Trophoblast cell (in vitro differentiated cells and primary cell): ENCODE measurements around the gene RNF114.

Source experiments
- DNase-seq, 2 donors: peaks; one replicate each; pipeline ENCODE4 v3.0.0-alpha.2; 2016
- H2AFZ ChIP-seq: 2 replicates; pipeline ENCODE4 v1.6.1; 2013; ENCODE audit warnings: low read length, moderate library complexity, mild to moderate bottlenecking; ENCODE audit not compliant: insufficient read depth, poor library complexity
- H2AK5ac ChIP-seq: 2 replicates; pipeline ENCODE4 v1.6.1; 2013; ENCODE audit warnings: mild to moderate bottlenecking, low read length
- H2BK120ac ChIP-seq: 2 replicates; pipeline ENCODE4 v1.6.1; 2013; ENCODE audit warnings: low read length, mild to moderate bottlenecking, moderate library complexity; ENCODE audit not compliant: insufficient read depth, poor library complexity
- H2BK12ac ChIP-seq: 2 replicates; pipeline ENCODE4 v1.6.1; 2013; ENCODE audit warnings: mild to moderate bottlenecking, low read length, moderate library complexity
- H2BK5ac ChIP-seq: 2 replicates; pipeline ENCODE4 v1.6.1; 2013; ENCODE audit warnings: low read length, low read depth, moderate library complexity, mild to moderate bottlenecking; ENCODE audit not compliant: poor library complexity
- H3K14ac ChIP-seq: 2 replicates; pipeline ENCODE4 v1.6.1; 2013; ENCODE audit warnings: mild to moderate bottlenecking, low read length
- H3K18ac ChIP-seq: 2 replicates; pipeline ENCODE4 v1.6.1; 2013; ENCODE audit warnings: mild to moderate bottlenecking, low read length
- H3K23ac ChIP-seq: 2 replicates; pipeline ENCODE4 v1.6.1; 2013; ENCODE audit warnings: low read length
- H3K27ac ChIP-seq: 2 replicates; pipeline ENCODE4 v1.5.1; 2013; ENCODE audit warnings: low read depth, mild to moderate bottlenecking, inconsistent platforms, low read length, moderate library complexity
- H3K27me3 ChIP-seq: 2 replicates; pipeline ENCODE4 v1.6.1; 2013; ENCODE audit warnings: inconsistent platforms, mild to moderate bottlenecking, low read length, moderate library complexity; ENCODE audit not compliant: insufficient read depth
- H3K36me3 ChIP-seq, 2 experiments: 1 replicate in 1 of 2; 2 replicates in 1 of 2; pipeline ENCODE4 v1.6.1; 2013; ENCODE audit warnings: low read length in 2 of 2, mild to moderate bottlenecking in 2 of 2, moderate library complexity in 1 of 2; ENCODE audit not compliant: insufficient read depth in 2 of 2, control insufficient read depth in 1 of 2
- H3K4ac ChIP-seq: 2 replicates; pipeline ENCODE4 v1.6.1; 2013; ENCODE audit warnings: low read depth, mild to moderate bottlenecking, low read length, moderate library complexity
- H3K4me1 ChIP-seq, 2 experiments: 1 replicate in 1 of 2; 2 replicates in 1 of 2; pipeline ENCODE4 v1.6.1; 2013; ENCODE audit warnings: low read length in 2 of 2, mild to moderate bottlenecking in 2 of 2, moderate library complexity in 1 of 2; ENCODE audit not compliant: insufficient read depth in 2 of 2, control insufficient read depth in 1 of 2
- H3K4me2 ChIP-seq: 2 replicates; pipeline ENCODE4 v1.6.1; 2013; ENCODE audit warnings: inconsistent platforms, mild to moderate bottlenecking, low read length, moderate library complexity
- H3K4me3 ChIP-seq: 2 replicates; pipeline ENCODE4 v1.5.1; 2013; ENCODE audit warnings: mild to moderate bottlenecking, low read depth, low read length, inconsistent platforms
- H3K79me1 ChIP-seq: one replicate; pipeline ENCODE4 v1.6.1; 2013; ENCODE audit warnings: low read length
- H3K79me2 ChIP-seq: 2 replicates; pipeline ENCODE4 v1.6.1; 2013; ENCODE audit warnings: low read length, mild to moderate bottlenecking; ENCODE audit not compliant: control insufficient read depth, insufficient read depth, poor library complexity
- H3K9ac ChIP-seq: 2 replicates; pipeline ENCODE4 v1.6.1; 2013; ENCODE audit warnings: mild to moderate bottlenecking, low read length
- H3K9me3 ChIP-seq: 2 replicates; pipeline ENCODE4 v1.6.1; 2013; ENCODE audit warnings: low read depth, mild to moderate bottlenecking, control low read depth, inconsistent platforms, low read length; ENCODE audit not compliant: insufficient read depth
- H4K12ac ChIP-seq: 2 replicates; pipeline ENCODE4 v1.6.1; 2013; ENCODE audit warnings: low read depth, mild to moderate bottlenecking, low read length, moderate library complexity
- H4K8ac ChIP-seq: 2 replicates; pipeline ENCODE4 v1.6.1; 2013; ENCODE audit warnings: low read depth, mild to moderate bottlenecking, low read length, moderate library complexity
- H4K91ac ChIP-seq: one replicate; pipeline ENCODE4 v1.6.1; 2013; ENCODE audit warnings: low read depth, mild to moderate bottlenecking, low read length, moderate library complexity
- WGBS: extraction: QIAGEN DNeasy Blood & Tissue Kit; methylation state at CpG from one replicate; pipeline ENCODE4 v1.1.7; 2013; ENCODE audit warnings: missing lambda C conversion rate; ENCODE audit not compliant: insufficient read length, insufficient coverage; ENCODE audit errors: extremely low coverage; 5-methylcytosine and 5-hydroxymethylcytosine counted together

RNF114 gene

GRCh38 chr20:49891476-49892110 is 44.6 kb upstream of the RNF114 start:
- Histone ChIP-seq H3K18ac (no peak overlapping the region), H3K4me2 (no peak overlapping the region), H3K23ac (no peak overlapping the region), H3K36me3 (peaks cover 0 to 2% of the 10 kb centered on the region in 2 experiments), H3K27me3 (no peaks in the 10 kb centered on the region), H3K79me2 (no peaks in the 10 kb centered on the region), H2BK5ac (no peak overlapping the region), H4K12ac (no peak overlapping the region), H2BK120ac (no peak overlapping the region), H2AFZ (no peak overlapping the region), H2BK12ac (no peak overlapping the region), H3K79me1 (no peaks in the 10 kb centered on the region), H3K4me3 (no peak overlapping the region), H3K14ac (no peak overlapping the region), H2AK5ac (no peak overlapping the region), H3K27ac (no peak overlapping the region), H3K4ac (no peak overlapping the region), H3K4me1 (no peaks in the 10 kb centered on the region), H3K9me3 (no peaks in the 10 kb centered on the region), H4K91ac (no peak overlapping the region), H4K8ac (no peak overlapping the region), H3K9ac (no peak overlapping the region)
- no CpG with 5 or more reads among the region's 13 CpGs for WGBS
- no peak for DNase-seq

- Histone ChIP-seq H2BK5ac (no peak overlapping the region), H3K4ac (no peak overlapping the region), H4K12ac (no peak overlapping the region), H3K23ac (no peak overlapping the region), H3K79me1 (no peaks in the 10 kb centered on the region), H2AFZ (no peak overlapping the region), H3K27ac (no peak overlapping the region), H3K79me2 (no peaks in the 10 kb centered on the region), H3K4me3 (no peak overlapping the region), H3K14ac (no peak overlapping the region), H3K4me1 (no peaks in the 10 kb centered on the region), H3K27me3 (no peaks in the 10 kb centered on the region), H4K8ac (no peak overlapping the region), H3K4me2 (no peak overlapping the region), H3K18ac (no peak overlapping the region), H2AK5ac (no peak overlapping the region), H2BK12ac (no peak overlapping the region), H4K91ac (no peak overlapping the region), H3K36me3 (no peaks in the 10 kb centered on the region), H3K9ac (no peak overlapping the region), H2BK120ac (no peak overlapping the region), H3K9me3 (no peaks in the 10 kb centered on the region)
- WGBS = no CpG with 5 or more reads among the region's 9 CpGs
- DNase-seq = no peak
Observed at GRCh38 chr20:49892260-49892659, 43.9 kb upstream of the RNF114 start.

GRCh38 chr20:49892817-49893216 is 43.4 kb upstream of the RNF114 start:
- WGBS = no CpG with 5 or more reads among the region's 11 CpGs
- Histone ChIP-seq H3K23ac (no peak overlapping the region), H3K4me1 (no peaks in the 10 kb centered on the region), H2AFZ (no peak overlapping the region), H2BK5ac (no peak overlapping the region), H3K79me2 (no peaks in the 10 kb centered on the region), H3K14ac (no peak overlapping the region), H3K36me3 (no peaks in the 10 kb centered on the region), H3K4me2 (no peak overlapping the region), H2BK120ac (no peak overlapping the region), H4K91ac (no peak overlapping the region), H2BK12ac (no peak overlapping the region), H4K8ac (no peak overlapping the region), H2AK5ac (no peak overlapping the region), H3K4ac (no peak overlapping the region), H3K4me3 (no peak overlapping the region), H3K9ac (no peak overlapping the region), H3K27me3 (no peaks in the 10 kb centered on the region), H4K12ac (no peak overlapping the region), H3K18ac (no peak overlapping the region), H3K9me3 (no peaks in the 10 kb centered on the region), H3K79me1 (no peaks in the 10 kb centered on the region), H3K27ac (no peak overlapping the region)
- no peak for DNase-seq

GRCh38 chr20:49893242-49894072 is 42.7 kb upstream of the RNF114 start:
- H3K4me3 ChIP-seq = no peak overlapping the region
- no peaks in the 10 kb centered on the region for H3K36me3 ChIP-seq
- no peak overlapping the region for H2AFZ ChIP-seq
- DNase-seq = peak; percentile 25 to 65
- no peak overlapping the region for H3K14ac ChIP-seq
- H3K9ac ChIP-seq = no peak overlapping the region
- no peaks in the 10 kb centered on the region for H3K27me3 ChIP-seq
- no peaks in the 10 kb centered on the region for H3K9me3 ChIP-seq
- H2BK12ac ChIP-seq = no peak overlapping the region
- no peak overlapping the region for H4K8ac ChIP-seq
- H2BK120ac ChIP-seq = no peak overlapping the region
- no peak overlapping the region for H2AK5ac ChIP-seq
- no peak overlapping the region for H4K91ac ChIP-seq
- no peaks in the 10 kb centered on the region for H3K79me2 ChIP-seq
- no peak overlapping the region for H3K4ac ChIP-seq
- no peak overlapping the region for H3K4me2 ChIP-seq
- no peaks in the 10 kb centered on the region for H3K79me1 ChIP-seq
- H3K27ac ChIP-seq = no peak overlapping the region
- H3K4me1 ChIP-seq = no peaks in the 10 kb centered on the region
- no CpG with 5 or more reads among the region's 12 CpGs for WGBS
- H2BK5ac ChIP-seq = no peak overlapping the region
- no peak overlapping the region for H4K12ac ChIP-seq
- H3K18ac ChIP-seq = no peak overlapping the region
- H3K23ac ChIP-seq = no peak overlapping the region
